EL (cell line): ENCODE results near the gene OXCT2.
A peak's percentile ranks its signal among the peaks of the same experiment; 100 is the strongest.
"Not testable (repeated sequence)": the region's sequence is repeated elsewhere in the genome, so short reads cannot be mapped to it uniquely, and the experiment has no call there.

Source experiments
- DNase-seq: peaks from one replicate; pipeline ENCODE4 v3.0.0-alpha.2; 2016

OXCT2 gene

DNA sequence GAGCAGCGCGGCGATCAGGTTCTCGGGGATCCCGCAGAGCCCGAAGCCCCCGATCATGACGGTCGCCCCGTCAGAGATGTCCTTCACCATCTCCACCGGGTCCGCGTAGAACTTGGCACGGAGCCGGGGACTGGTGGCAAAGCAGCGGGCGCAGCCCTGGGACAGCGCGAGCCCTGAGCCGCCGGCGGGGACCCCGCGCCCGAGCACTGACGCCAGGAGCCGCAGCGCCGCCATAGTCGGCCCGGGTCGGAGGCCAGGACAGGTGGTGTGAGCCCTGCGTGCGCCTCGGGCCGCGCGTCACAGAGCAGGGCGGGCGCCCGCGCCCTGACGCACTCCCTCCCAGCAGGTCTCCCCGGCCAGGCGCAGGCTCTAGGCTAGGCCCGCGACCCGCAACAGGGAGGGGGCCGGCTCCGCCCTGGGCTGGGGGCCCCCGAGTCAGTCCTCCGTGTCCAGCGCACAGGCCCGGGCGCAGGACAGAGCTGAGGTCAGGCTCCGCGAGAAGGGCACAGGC, at the start of gene OXCT2:
Gene OXCT2, minus strand, starts transcription at position 327 of the 511 bp plus-strand sequence. Its CDS starts 93 bp downstream, at position 234.
- not testable (repeated sequence) for DNase-seq

DNA sequence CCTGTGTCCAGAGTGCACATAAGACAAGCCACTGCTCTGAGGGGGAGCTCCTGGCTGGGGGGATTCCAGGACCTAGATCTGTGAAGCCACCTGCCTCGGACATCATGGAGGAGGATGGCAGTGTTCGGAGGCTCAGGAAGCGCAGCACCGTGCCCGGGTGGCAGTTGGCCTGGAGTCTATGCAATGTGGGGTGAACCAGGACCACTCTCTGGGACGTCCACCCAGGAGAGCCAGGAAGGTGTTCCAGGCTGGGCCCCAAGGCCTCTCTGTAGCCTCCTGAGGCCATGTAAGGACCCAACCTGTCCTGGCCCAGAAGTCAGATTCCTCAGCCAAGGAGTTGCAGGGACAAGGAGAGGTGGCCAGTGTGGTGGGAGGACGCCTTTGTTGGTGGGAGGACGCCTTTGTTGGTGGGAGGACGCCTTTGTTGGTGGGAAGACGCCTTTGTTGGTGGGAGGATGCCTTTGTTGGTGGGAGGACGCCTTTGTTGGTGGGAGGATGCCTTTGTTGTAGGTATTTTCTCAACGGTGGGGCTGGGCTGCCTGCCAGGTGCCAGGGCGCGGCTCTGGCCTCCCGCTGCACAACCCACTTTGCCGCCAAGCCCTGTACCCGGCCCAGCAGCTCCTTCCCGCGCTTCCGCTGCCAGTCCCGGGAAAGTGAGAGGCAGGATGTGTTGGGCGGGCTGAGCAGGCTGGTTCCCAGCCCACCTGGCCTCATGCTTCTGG, 48.1 kb upstream of the OXCT2 start:
- DNase-seq: no peak

GRCh38 chr1:39818482-39818881, 47.3 kb upstream of the OXCT2 start:
- no peak for DNase-seq

- DNase-seq: not testable (repeated sequence)
These were observed 46.2 kb upstream of the OXCT2 start for GRCh38 chr1:39817091-39817932.

- peak; percentile 87 for DNase-seq
These were observed 45.4 kb upstream of the OXCT2 start for GRCh38 chr1:39816415-39817090.

- no peak for DNase-seq
These were observed 41.8 kb upstream of the OXCT2 start for GRCh38 chr1:39812913-39813312.

DNA sequence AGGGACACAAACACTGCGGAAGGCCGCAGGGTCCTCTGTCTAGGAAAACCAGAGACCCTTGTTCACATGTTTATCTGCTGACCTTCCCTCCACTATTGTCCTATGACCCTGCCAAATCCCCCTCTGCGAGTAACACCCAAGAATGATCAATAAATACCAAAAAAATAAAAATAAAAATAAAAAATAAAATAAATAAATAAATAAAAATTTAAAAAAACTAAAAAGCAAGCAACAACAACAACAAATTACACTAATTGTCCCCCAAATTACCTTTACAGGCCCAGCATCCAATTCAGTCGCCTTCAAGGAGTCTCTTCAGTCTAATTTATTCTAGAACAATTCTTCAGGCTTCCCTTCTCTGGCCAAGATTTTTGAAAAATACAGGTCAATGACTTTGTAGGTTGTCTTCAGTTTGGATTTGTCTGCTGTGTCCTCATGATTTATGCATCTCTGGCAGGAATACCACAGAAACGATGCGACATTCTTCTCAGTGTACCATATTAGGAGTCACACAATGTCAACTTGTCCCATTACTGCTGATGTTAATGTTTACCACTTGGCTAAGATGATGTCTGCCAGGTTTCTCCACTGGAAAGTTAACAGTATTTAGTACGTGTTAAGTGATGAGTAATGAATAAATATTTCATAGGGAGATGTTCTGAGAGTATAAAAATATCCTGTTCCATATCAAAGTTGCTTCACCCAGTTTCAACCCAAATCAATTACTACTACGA, 37.8 kb upstream of the OXCT2 start:
- DNase-seq: no peak

- DNase-seq: no peak
These were observed 34.2 kb upstream of the OXCT2 start for GRCh38 chr1:39805385-39805784.

DNA sequence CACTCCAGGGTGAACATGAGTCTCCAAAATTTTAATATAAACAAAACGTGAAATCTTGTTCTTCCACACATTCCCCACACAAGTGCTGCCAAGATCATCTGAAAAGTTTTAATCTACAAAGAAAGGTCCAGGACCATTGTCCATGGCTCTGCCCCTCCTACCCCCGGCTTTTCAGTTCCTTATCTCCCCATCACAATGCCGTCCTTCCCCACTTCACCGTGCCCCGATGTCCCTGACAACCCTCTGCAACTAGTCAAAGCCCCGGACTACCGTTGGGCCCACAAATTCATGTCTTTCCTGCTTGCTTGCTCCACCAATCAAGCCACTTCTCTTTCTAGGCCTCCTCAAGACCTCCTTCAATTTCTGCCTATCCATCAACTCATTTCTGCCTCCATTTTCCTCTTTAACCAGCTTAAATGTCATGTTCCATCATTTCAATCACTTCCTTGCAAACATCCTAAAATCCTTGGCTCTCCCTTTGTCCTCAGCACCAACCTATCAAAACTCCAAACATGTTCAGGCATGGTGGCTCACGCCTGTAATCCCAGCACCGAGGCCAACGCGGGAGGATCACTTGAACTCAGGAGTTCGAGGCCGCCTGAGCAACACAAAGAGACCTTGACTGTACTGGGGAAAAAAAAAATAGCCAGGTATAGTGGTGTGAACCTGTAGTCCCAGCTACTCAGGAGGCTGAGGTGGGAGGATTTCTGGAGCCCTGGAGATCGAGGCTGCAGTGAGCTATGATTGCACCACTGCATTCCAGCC, 31.5 kb upstream of the OXCT2 start:
- DNase-seq: no peak

DNA sequence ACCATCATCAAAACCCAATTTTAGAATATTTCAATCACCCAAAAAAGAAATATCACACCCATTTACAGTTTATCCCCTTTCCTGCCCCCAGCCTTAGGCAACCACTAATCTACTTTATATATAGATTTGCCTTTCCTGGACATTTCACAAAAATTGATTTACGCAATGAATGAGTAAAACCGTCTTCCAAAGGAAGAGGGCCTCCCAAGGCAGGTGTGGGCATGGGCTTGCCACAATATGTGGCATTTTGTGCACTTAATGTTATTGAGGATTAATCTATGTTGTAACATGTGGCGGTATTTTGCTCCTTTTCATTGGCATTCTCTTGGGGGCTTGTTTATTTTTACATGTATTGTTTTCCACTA, 29.3 kb upstream of the OXCT2 start:
- DNase-seq: no peak

DNA sequence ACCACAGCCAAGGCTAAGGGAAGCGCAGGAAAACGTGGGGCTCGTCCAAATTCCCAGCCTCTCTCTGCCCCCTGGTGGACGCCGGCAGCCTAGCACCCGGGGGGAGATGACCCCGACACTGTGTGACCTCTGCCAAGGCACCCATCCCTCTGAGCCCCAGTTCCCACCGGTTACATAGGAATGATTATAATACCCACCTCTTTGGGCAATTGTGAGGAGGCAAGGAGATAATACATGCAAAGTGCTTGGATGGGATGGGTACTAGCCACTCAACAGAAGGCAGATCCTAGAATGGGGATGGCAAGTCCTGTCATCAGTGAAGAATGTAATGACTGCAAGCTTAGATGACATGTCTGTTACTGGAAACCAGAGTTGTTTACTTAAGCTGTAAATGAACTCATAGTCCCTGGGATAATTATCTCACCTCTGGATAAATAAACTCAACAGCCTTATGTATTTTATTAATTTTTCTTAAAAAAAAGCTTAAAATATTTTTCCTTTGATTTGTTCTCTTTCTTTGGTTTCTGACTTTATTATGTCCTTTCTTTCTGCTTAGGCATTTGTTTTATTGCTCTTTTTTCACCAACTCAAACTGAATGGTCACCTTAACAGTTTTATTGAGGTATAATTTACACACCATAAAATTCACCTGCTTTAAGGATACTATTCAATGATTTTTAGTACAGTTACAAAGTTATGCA, 28.8 kb upstream of the OXCT2 start:
- DNase-seq: peak; percentile 86

DNA sequence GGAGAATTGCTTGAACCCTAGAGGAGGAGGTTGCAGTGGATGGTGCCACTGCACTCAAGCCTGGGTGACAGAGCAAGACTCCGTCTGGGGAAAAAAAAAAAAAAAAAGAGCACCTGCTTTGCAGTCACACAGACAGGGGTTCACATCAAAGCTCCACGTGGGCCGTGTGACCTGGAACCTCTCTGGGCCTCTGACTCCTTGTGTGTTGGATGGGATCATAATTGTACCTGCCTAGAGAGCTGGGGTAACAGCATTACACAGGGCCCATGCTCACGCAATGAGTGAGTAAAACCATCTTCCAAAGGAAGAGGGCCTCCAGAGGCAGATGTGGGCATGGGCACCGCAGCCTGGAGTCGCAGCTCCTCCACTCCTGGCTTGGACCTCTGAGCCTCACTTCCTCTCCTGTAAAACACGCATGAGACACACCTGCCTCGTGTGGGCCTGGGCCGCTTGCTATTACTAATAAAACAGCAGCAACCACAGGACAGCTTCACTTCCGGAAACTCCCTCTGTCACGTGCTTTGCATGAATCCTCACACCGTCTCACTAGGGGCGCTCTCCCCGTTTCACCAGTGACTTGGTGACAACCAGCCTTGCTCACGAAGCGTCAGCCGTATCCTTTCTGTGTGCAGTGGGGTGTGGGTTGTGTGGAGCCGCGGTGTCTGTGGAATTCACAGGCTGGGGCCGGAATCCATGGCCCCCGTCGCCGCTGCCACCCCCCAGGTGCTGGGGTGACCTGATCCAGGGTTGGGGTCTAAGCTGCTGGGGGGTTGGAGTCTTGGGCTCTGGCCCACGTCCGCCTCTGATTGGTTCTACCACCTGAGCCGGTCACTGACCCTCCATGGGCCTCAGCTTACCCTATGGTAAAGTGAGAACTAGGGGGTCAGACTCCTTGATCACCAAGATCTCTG, 28.0 kb upstream of the OXCT2 start:
- peak; percentile 65 for DNase-seq

DNA sequence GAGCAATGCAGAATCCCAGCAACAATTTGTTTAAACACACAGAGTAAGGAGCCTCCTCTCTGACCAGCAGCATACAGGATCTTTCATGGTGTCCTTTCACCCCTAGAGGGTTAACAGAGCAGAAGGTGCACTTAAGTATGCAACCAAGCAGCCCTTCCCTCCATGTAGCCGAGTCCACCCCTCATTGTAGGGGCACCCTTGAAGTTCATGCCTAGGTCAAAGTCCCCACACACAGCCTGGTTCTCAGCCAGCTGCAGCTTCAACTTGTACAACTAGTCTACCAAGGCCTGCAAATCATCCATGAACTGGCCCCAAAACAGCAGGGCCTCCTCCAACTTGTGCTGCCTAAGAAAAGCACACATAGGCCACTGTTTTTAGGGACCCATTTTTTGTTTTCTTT, 24.5 kb upstream of the OXCT2 start:
- no peak for DNase-seq

DNA sequence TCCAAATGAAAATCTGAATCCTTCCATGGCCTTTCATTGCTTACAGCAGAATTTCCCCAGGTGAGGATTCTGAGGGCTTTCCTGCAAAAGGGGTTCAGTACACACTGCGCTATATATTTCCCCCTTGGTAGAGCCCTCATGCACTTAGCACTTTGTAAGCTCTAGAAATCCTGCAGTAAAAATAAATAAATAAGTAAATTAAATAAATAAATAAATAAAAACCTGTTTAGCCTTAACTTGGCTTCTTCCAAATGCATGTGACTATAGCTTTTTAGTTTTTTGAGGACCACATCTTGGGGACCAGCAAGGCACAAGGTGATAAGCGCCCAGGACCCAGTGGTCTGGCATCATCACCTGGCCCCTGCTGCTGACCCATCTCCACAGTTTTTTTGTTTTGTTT, 20.7 kb upstream of the OXCT2 start:
- DNase-seq: no peak

DNA sequence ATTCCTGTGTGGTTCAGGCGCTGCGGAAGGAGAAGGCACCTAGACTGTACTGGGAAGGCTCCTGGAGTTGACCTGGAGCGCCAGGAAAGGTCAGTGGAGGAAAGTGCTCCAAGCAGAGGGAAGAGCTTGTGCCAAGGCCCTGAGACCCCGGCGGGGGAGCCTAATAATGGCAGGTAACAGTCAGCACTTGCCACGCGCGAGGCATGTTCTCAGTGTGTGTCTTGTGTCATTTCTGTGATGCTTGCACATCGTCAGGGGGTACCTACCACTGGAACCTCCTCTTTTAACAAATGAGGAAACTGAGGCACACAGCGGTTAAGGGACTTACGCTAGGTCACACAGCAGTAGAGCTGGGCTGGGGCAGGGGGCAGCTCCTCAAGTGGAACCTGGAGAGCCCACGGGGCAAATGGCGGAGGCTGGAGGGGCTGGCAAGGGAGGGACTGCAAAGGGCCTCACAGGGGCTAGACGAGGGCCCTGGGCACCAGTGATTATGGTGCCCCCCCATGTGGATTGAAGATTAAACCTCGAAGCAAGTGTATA, 18.5 kb upstream of the OXCT2 start:
- no peak for DNase-seq

- DNase-seq: peak; percentile 43
These were observed 17.8 kb upstream of the OXCT2 start, which contains the start of gene BMP8B for GRCh38 chr1:39788758-39789570. Gene BMP8B, minus strand, starts transcription at chr1:39788865. Its CDS starts 380 bp downstream, at chr1:39788485.

GRCh38 chr1:39788426-39788757, 17.2 kb upstream of the OXCT2 start:
- DNase-seq: no peak

GRCh38 chr1:39787964-39788363, 16.8 kb upstream of the OXCT2 start:
- DNase-seq: not testable (repeated sequence)

DNA sequence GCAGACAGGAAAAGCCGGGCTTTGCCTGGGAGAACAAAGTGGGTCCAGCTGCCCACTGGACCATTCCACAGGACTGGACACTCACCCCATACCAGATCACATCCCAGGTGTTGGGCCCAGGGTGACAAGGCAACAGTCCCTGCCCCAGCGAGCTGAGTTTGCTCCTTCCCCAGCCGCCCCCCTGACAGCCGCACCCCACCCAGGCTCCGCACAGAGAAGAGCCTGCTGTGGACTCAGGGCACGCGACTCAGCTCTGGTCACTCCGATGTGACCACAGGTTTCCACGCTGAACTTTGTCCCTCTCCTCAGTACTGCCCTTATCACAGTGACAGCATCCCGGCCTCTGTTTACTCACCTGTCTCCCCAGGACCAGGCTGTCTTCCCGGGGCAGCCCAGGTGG, 16.3 kb upstream of the OXCT2 start:
- no peak for DNase-seq
